ENCODE measurements around the gene VMAC.

The VMAC gene

GRCh38 chr19:5907241-5907640 lies 2.6 kb downstream of the VMAC start:
- DNase-seq = no peak

- DNase-seq = no peak
Observed at GRCh38 chr19:5908773-5909442, 4.2 kb downstream of the VMAC start.

GRCh38 chr19:5910638-5910907 lies 5.9 kb downstream of the VMAC start:
- DNase-seq = no peak

- no peak for DNase-seq
Observed at GRCh38 chr19:5911366-5911765, 6.7 kb downstream of the VMAC start.

- DNase-seq = no peak
Observed at GRCh38 chr19:5913739-5914357, 9.2 kb downstream of the VMAC start, which contains the start of gene CAPS. TSS of gene CAPS (plus strand) at chr19:5914254. CDS start at chr19:5914407, 153 bp downstream.

- no peak for DNase-seq
Observed at GRCh38 chr19:5914358-5914774, 9.7 kb downstream of the VMAC start.

- DNase-seq = no peak
Observed at GRCh38 chr19:5914946-5915781, 10.5 kb downstream of the VMAC start.

- no peak for DNase-seq
Observed at GRCh38 chr19:5915782-5916165, 11.1 kb downstream of the VMAC start.

GRCh38 chr19:5916181-5916708 lies 11.6 kb downstream of the VMAC start:
- no peak for DNase-seq

- DNase-seq = no peak
Observed at GRCh38 chr19:5917431-5918107, 12.9 kb downstream of the VMAC start.

- DNase-seq = no peak
Observed at GRCh38 chr19:5918463-5919079, 13.9 kb downstream of the VMAC start.

- no peak for DNase-seq
Observed at GRCh38 chr19:5921516-5922160, 17.0 kb downstream of the VMAC start.

- DNase-seq = no peak
Observed at GRCh38 chr19:5922161-5922545, 17.5 kb downstream of the VMAC start.

GRCh38 chr19:5923356-5923755 lies 18.7 kb downstream of the VMAC start:
- DNase-seq = no peak

- DNase-seq = no peak
Observed at GRCh38 chr19:5925830-5926427, 21.3 kb downstream of the VMAC start.

- DNase-seq = no peak
Observed at GRCh38 chr19:5926641-5927440, 22.2 kb downstream of the VMAC start.

GRCh38 chr19:5927441-5927821 lies 22.8 kb downstream of the VMAC start:
- no peak for DNase-seq

GRCh38 chr19:5929179-5929578 lies 24.5 kb downstream of the VMAC start:
- DNase-seq = no peak

- DNase-seq = no peak
Observed at GRCh38 chr19:5929625-5930024, 25.0 kb downstream of the VMAC start.

GRCh38 chr19:5931251-5931650 lies 26.6 kb downstream of the VMAC start:
- DNase-seq = no peak

- no peak for DNase-seq
Observed at GRCh38 chr19:5932146-5932545, 27.5 kb downstream of the VMAC start.

Data from bone marrow (tissue), 2 donors.